ENCODE results near the gene ZNF454.

The ZNF454 gene

GRCh38 chr5:178940569-178941360 lies at the start of gene ZNF454:
Gene ZNF454 (plus strand): TSS chr5:178941198. CDS start chr5:178942792, 1,594 bp downstream.
- DNase-seq = peak; percentile 61 to 98 (median 94)

- DNase-seq = peak in 57 of 58 donors; percentile 6 to 78 (median 51)
Measured at GRCh38 chr5:178895615-178896571, 45.1 kb upstream of the ZNF454 start, which contains the start of gene ZFP2. Gene ZFP2 (plus strand): TSS chr5:178895913. CDS start chr5:178931314, 35,401 bp downstream.

GRCh38 chr5:178899289-178899688 lies 41.7 kb upstream of the ZNF454 start:
- no peak for DNase-seq

- no peak for DNase-seq
Measured at GRCh38 chr5:178902849-178903248, 38.1 kb upstream of the ZNF454 start.

GRCh38 chr5:178931846-178932760 lies 8.9 kb upstream of the ZNF454 start:
- no peak for DNase-seq

- DNase-seq = peak in 14 of 58 donors; percentile 5 to 36 (median 27)
Measured at GRCh38 chr5:178941361-178941760, 363 bp downstream of the ZNF454 start.

- no peak for DNase-seq
Measured at GRCh38 chr5:178965465-178966055, 24.6 kb downstream of the ZNF454 start.

- DNase-seq = no peak
Measured at GRCh38 chr5:178981381-178981780, 40.4 kb downstream of the ZNF454 start.

- DNase-seq = no peak
Measured at GRCh38 chr5:178982941-178983340, 41.9 kb downstream of the ZNF454 start.

- no peak for DNase-seq
Measured at GRCh38 chr5:178983728-178984127, 42.7 kb downstream of the ZNF454 start.

- DNase-seq = no peak
Measured at GRCh38 chr5:178984145-178985072, 43.4 kb downstream of the ZNF454 start.

GRCh38 chr5:178986326-178986960 lies 45.4 kb downstream of the ZNF454 start:
- no peak for DNase-seq

GRCh38 chr5:178988436-178989220 lies 47.6 kb downstream of the ZNF454 start:
- DNase-seq = no peak

GRCh38 chr5:178989311-178989710 lies 48.3 kb downstream of the ZNF454 start:
- no peak for DNase-seq

- no peak for DNase-seq
Measured at GRCh38 chr5:178990491-178990890, 49.5 kb downstream of the ZNF454 start.

GRCh38 chr5:178991190-178992145 lies 50.5 kb downstream of the ZNF454 start:
- DNase-seq = no peak
